ENCODE results near the gene NPB. TPM values are rescaled to one million over a fixed set of nuclear protein-coding genes. Genes with fewer than 3 reads are reported as not detected.

NPB gene
- 1 to 10 TPM in 1 of 6 donors, under 1 TPM in 2, not detected in 3; 0.37 to 1.8 (median 0.94) TPM for total RNA-seq

GRCh38 chr17:81902023-81902652 is at the start of gene NPB:
Gene NPB, plus strand, starts transcription at chr17:81902238. Its CDS starts 40 bp downstream, at chr17:81902278.
- Histone ChIP-seq H3K4me1 (peaks cover 12 to 22% (median 14%) of the 10 kb centered on the region in 4 donors), H3K27ac (no peak within 1 kb of the TSS), H3K27me3 (no peaks in the 10 kb centered on the region), H3K4me3 (peak within 1 kb of the TSS in 3 of 4 donors; percentile 38 to 46 (median 42)), H3K9me3 (no peaks in the 10 kb centered on the region), H3K36me3 (peaks cover 6 to 71% (median 55%) of the 10 kb centered on the region in 4 donors)
- no peak for TF ChIP-seq EP300 (IDR thresholded peaks at IDR 0.05)
- TF ChIP-seq POLR2A (IDR thresholded peaks at IDR 0.05) = peak in 1 of 4 donors; percentile 26
- peak in 1 of 2 donors; percentile 63 for ATAC-seq (ENCODE audit: low FRiP score in 2 of 2)
- 0 to 17% methylated on average over 6 to 24 of the region's 79 CpGs for WGBS, 2 donors
- peak in 1 of 2 donors; percentile 89 for DNase-seq

- Histone ChIP-seq H3K4me1 (peaks cover 21 to 34% (median 22%) of the 10 kb centered on the region in 4 donors), H3K36me3 (peaks cover 31 to 90% (median 65%) of the 10 kb centered on the region in 4 donors), H3K27me3 (no peaks in the 10 kb centered on the region), H3K27ac (no peak overlapping the region), H3K9me3 (no peaks in the 10 kb centered on the region), H3K4me3 (no peak overlapping the region)
- peak in 1 of 2 donors; percentile 71 for DNase-seq
- TF ChIP-seq CTCF (IDR thresholded peaks at IDR 0.05) = no peak
- no peak for TF ChIP-seq POLR2AphosphoS5 (IDR thresholded peaks at IDR 0.05)
- TF ChIP-seq POLR2A (IDR thresholded peaks at IDR 0.05) = no peak
- TF ChIP-seq EP300 (IDR thresholded peaks at IDR 0.05) = no peak
- WGBS, 2 donors = 82 to 87% methylated on average over 27 to 29 of the region's 29 CpGs
- ATAC-seq (ENCODE audit: low FRiP score in 2 of 2) = peak in 1 of 2 donors; percentile 3
Observed at GRCh38 chr17:81854974-81855774, 46.9 kb upstream of the NPB start.

GRCh38 chr17:81858170-81858966 is 43.7 kb upstream of the NPB start:
- no peak for TF ChIP-seq CTCF (IDR thresholded peaks at IDR 0.05)
- no peak for TF ChIP-seq POLR2AphosphoS5 (IDR thresholded peaks at IDR 0.05)
- no peak for TF ChIP-seq EP300 (IDR thresholded peaks at IDR 0.05)
- DNase-seq (peak in 1 of 2 donors; percentile 72), ATAC-seq (ENCODE audit: low FRiP score in 2 of 2) (no peak)
- H3K36me3 ChIP-seq = peaks cover 18 to 63% (median 37%) of the 10 kb centered on the region in 4 donors
- H3K27me3 ChIP-seq = no peaks in the 10 kb centered on the region
- peak overlapping the region in 1 of 4 donors; percentile 93 for H3K27ac ChIP-seq
- peaks cover 36 to 55% (median 38%) of the 10 kb centered on the region in 4 donors for H3K4me1 ChIP-seq
- 77 to 81% methylated on average over 7 to 30 of the region's 30 CpGs for WGBS, 2 donors
- H3K9me3 ChIP-seq = no peaks in the 10 kb centered on the region
- peak overlapping the region in 3 of 4 donors; percentile 91 to 100 (median 97) for H3K4me3 ChIP-seq

GRCh38 chr17:81858967-81859905 is 42.8 kb upstream of the NPB start:
- Histone ChIP-seq H3K9me3 (no peaks in the 10 kb centered on the region), H3K4me3 (peak overlapping the region; percentile 91 to 100 (median 94)), H3K27ac (peak overlapping the region; percentile 89 to 98 (median 94)), H3K36me3 (peaks cover 10 to 60% (median 28%) of the 10 kb centered on the region in 4 donors), H3K4me1 (peaks cover 36 to 63% (median 38%) of the 10 kb centered on the region in 4 donors), H3K27me3 (no peaks in the 10 kb centered on the region)
- ATAC-seq (ENCODE audit: low FRiP score in 2 of 2) = no peak
- DNase-seq = no peak
- TF ChIP-seq POLR2AphosphoS5 (IDR thresholded peaks at IDR 0.05) = no peak
- no peak for TF ChIP-seq POLR2A (IDR thresholded peaks at IDR 0.05)
- TF ChIP-seq CTCF (IDR thresholded peaks at IDR 0.05) = no peak
- TF ChIP-seq EP300 (IDR thresholded peaks at IDR 0.05) = no peak
- WGBS, 2 donors = 57 to 60% methylated on average over 19 to 23 of the region's 23 CpGs
